IMR-90 (cell line): ENCODE data around the gene PKD2L1. TPM values are rescaled to one million over a fixed set of nuclear protein-coding genes. Genes with fewer than 3 reads are reported as not detected.

Source experiments
- ATAC-seq: fragments of 200-7000 bp; cut with Tn5 transposase; 2 replicates; pipeline ENCODE4 v1.9.1; 2020; ENCODE audit warnings: low read depth, mild to moderate bottlenecking, moderate library complexity
- BruUV-seq: library from RNA; stranded (reverse); fragments of 400-500 nt; replicated peaks from 2 replicates; lab custom pipeline; 2021; lab: Mats Ljungman, UMichigan
- CTCF ChIA-PET: fragments of 300-600 bp; formaldehyde crosslinking; extraction: SDS; loops from one replicate; lab custom pipeline; 2021; ENCODE audit warnings: antibody characterized with exemption; lab: Yijun Ruan, JAX
- POLR2A ChIA-PET: fragments of 300-600 bp; sonication (Branson Sonifier 250); formaldehyde crosslinking; loops from one replicate; lab custom pipeline; 2022; ENCODE audit warnings: antibody characterized with exemption; ENCODE audit not compliant: unreplicated experiment; lab: Charles Lee
- DNase-seq: peaks from one replicate; pipeline ENCODE4 v3.0.0; 2013
- H2AFZ ChIP-seq: replicated peaks from 2 replicates; pipeline ENCODE3; 2013; ENCODE audit warnings: low read length, mild to moderate bottlenecking; ENCODE audit not compliant: poor library complexity
- H2AK5ac ChIP-seq: 2 replicates; pipeline ENCODE4 v1.6.1; 2013; ENCODE audit warnings: low read depth, low read length, inconsistent platforms
- H2AK9ac ChIP-seq: replicated peaks from 2 replicates; pipeline ENCODE3; 2013; ENCODE audit warnings: mild to moderate bottlenecking, low read depth, low read length, moderate library complexity; ENCODE audit not compliant: poor library complexity
- H2BK120ac ChIP-seq: 2 replicates; pipeline ENCODE4 v1.6.1; 2013; ENCODE audit warnings: low read depth, low read length, inconsistent platforms
- H2BK15ac ChIP-seq: 3 replicates; pipeline ENCODE4 v1.6.1; 2013; ENCODE audit warnings: low read depth, low read length, inconsistent platforms
- H2BK20ac ChIP-seq: 2 replicates; pipeline ENCODE4 v1.6.1; 2013; ENCODE audit warnings: low read depth, mild to moderate bottlenecking, inconsistent platforms, low read length, moderate library complexity
- H2BK5ac ChIP-seq: 2 replicates; pipeline ENCODE4 v1.6.1; 2013; ENCODE audit warnings: mild to moderate bottlenecking, low read depth, low read length, inconsistent platforms; ENCODE audit not compliant: poor library complexity, severe bottlenecking
- H3K14ac ChIP-seq: replicated peaks from 2 replicates; pipeline ENCODE4 v1.6.1; 2013; ENCODE audit warnings: low read depth, low read length, inconsistent platforms
- H3K18ac ChIP-seq: 2 replicates; pipeline ENCODE4 v1.6.1; 2013; ENCODE audit warnings: low read depth, low read length, control low read depth
- H3K23ac ChIP-seq: 2 replicates; pipeline ENCODE4 v1.6.1; 2013; ENCODE audit warnings: low read depth, low read length, inconsistent platforms
- H3K27ac ChIP-seq: 2 replicates; pipeline ENCODE4 v1.5.1; 2013; ENCODE audit warnings: mild to moderate bottlenecking, control low read depth, low read length; ENCODE audit not compliant: insufficient read depth
- H3K27me3 ChIP-seq: 2 replicates; pipeline ENCODE4 v1.6.1; 2013; ENCODE audit warnings: low read length; ENCODE audit not compliant: control insufficient read depth, insufficient read depth
- H3K36me3 ChIP-seq: 2 replicates; pipeline ENCODE4 v1.6.1; 2013; ENCODE audit warnings: low read length, mixed read lengths; ENCODE audit not compliant: control insufficient read depth, insufficient read depth
- H3K4ac ChIP-seq: 2 replicates; pipeline ENCODE4 v1.6.1; 2013; ENCODE audit warnings: low read depth, low read length, inconsistent platforms
- H3K4me1 ChIP-seq: 2 replicates; pipeline ENCODE4 v1.6.1; 2013; ENCODE audit warnings: low read length, mixed read lengths; ENCODE audit not compliant: control insufficient read depth, insufficient read depth
- H3K4me2 ChIP-seq: 2 replicates; pipeline ENCODE4 v1.6.1; 2013; ENCODE audit warnings: low read depth, mild to moderate bottlenecking, control low read depth, low read length, moderate library complexity
- H3K4me3 ChIP-seq: 2 replicates; pipeline ENCODE4 v1.5.1; 2013; ENCODE audit warnings: low read depth, mild to moderate bottlenecking, control low read depth, low read length, moderate library complexity; ENCODE audit not compliant: insufficient read depth
- H3K56ac ChIP-seq: 2 replicates; pipeline ENCODE4 v1.6.1; 2013; ENCODE audit warnings: low read length, inconsistent platforms; ENCODE audit not compliant: insufficient read depth; ENCODE audit errors: extremely low read depth
- H3K79me1 ChIP-seq, 2 experiments: 2 replicates each; pipeline ENCODE4 v1.6.1; 2013; ENCODE audit warnings: low read length in 2 of 2, inconsistent platforms in 1 of 2, low read depth in 1 of 2
- H3K9ac ChIP-seq: 2 replicates; pipeline ENCODE4 v1.6.1; 2013; ENCODE audit warnings: low read depth, low read length, control low read depth
- H3K9me1 ChIP-seq: 2 replicates; pipeline ENCODE4 v1.6.1; 2013; ENCODE audit warnings: low read length, inconsistent platforms; ENCODE audit not compliant: insufficient read depth
- H3K9me3 ChIP-seq: 2 replicates; pipeline ENCODE4 v1.6.1; 2013; ENCODE audit warnings: low read length; ENCODE audit not compliant: control insufficient read depth, insufficient read depth
- H4K20me1 ChIP-seq: 2 replicates; pipeline ENCODE4 v1.6.1; 2013; ENCODE audit warnings: low read length, inconsistent platforms; ENCODE audit not compliant: insufficient read depth
- H4K5ac ChIP-seq: 2 replicates; pipeline ENCODE4 v1.6.1; 2013; ENCODE audit warnings: mild to moderate bottlenecking, low read depth, low read length, control low read depth
- H4K8ac ChIP-seq, 2 experiments: 2 replicates each; pipeline ENCODE4 v1.6.1; 2013; ENCODE audit warnings: low read depth in 2 of 2, low read length in 2 of 2, control low read depth in 1 of 2, inconsistent platforms in 1 of 2
- H4K91ac ChIP-seq: 2 replicates; pipeline ENCODE4 v1.6.1; 2013; ENCODE audit warnings: low read depth, low read length, inconsistent platforms; ENCODE audit not compliant: insufficient read depth
- BHLHE40 ChIP-seq: fragments of 150-350 bp; IDR thresholded peaks from 2 replicates; pipeline ENCODE4 v1.6.1; 2016; ENCODE audit warnings: mild to moderate bottlenecking, low read depth, low read length
- CEBPB ChIP-seq: IDR thresholded peaks from 2 replicates; pipeline ENCODE4 v1.6.1; 2012; ENCODE audit warnings: low read depth, low read length, improper control_type of control experiment
- CHD1 ChIP-seq: IDR thresholded peaks from 2 replicates; pipeline ENCODE4 v1.6.1; 2012; ENCODE audit warnings: low read depth, low read length, improper control_type of control experiment
- FOS ChIP-seq: fragments of 150-350 bp; IDR thresholded peaks from 2 replicates; pipeline ENCODE4 v1.6.1; 2016; ENCODE audit warnings: low read depth, low read length
- MAFK ChIP-seq: IDR thresholded peaks from 2 replicates; pipeline ENCODE4 v1.6.1; 2012; ENCODE audit warnings: low read depth, low read length, improper control_type of control experiment
- MAZ ChIP-seq: IDR thresholded peaks from 2 replicates; pipeline ENCODE4 v1.6.1; 2012; ENCODE audit warnings: low read depth, mild to moderate bottlenecking, low read length, improper control_type of control experiment, moderate library complexity, borderline replicate concordance
- NFE2L2 ChIP-seq: fragments of 150-350 bp; IDR thresholded peaks from 2 replicates; pipeline ENCODE4 v1.6.1; 2016; ENCODE audit warnings: low read depth, mild to moderate bottlenecking, low read length
- POLR2A ChIP-seq: IDR thresholded peaks from 2 replicates; pipeline ENCODE4 v1.6.1; 2012; ENCODE audit warnings: mild to moderate bottlenecking, low read depth, low read length
- RAD21 ChIP-seq: IDR thresholded peaks from 2 replicates; pipeline ENCODE4 v1.6.1; 2012; ENCODE audit warnings: low read length, improper control_type of control experiment
- RCOR1 ChIP-seq: IDR thresholded peaks from 2 replicates; pipeline ENCODE4 v1.6.1; 2012; ENCODE audit warnings: mild to moderate bottlenecking, low read length, improper control_type of control experiment; ENCODE audit not compliant: insufficient replicate concordance
- RFX5 ChIP-seq: IDR thresholded peaks from 2 replicates; pipeline ENCODE4 v1.8.0; 2012; ENCODE audit warnings: low read depth, mild to moderate bottlenecking, low read length, moderate library complexity
- SMC3 ChIP-seq: fragments of 150-350 bp; IDR thresholded peaks from 2 replicates; pipeline ENCODE4 v1.6.1; 2016; ENCODE audit warnings: low read depth, mild to moderate bottlenecking, antibody characterized with exemption, low read length, moderate library complexity
- USF2 ChIP-seq: fragments of 150-350 bp; IDR thresholded peaks from 2 replicates; pipeline ENCODE4 v1.6.1; 2017; ENCODE audit warnings: mild to moderate bottlenecking, antibody characterized with exemption, low read length, low read depth
- WGBS, 2 experiments: methylation state at CpG; one replicate each; pipeline versions ENCODE4 v1.1.5 to v1.1.7; 2013; ENCODE audit warnings: missing lambda C conversion rate in 2 of 2; ENCODE audit not compliant: insufficient read length in 1 of 2; ENCODE audit errors: extremely low coverage in 2 of 2; 5-methylcytosine and 5-hydroxymethylcytosine counted together
- dilution Hi-C: fragments of 300-500 bp; cut with HindIII; formaldehyde crosslinking; loops from one replicate; pipeline ENCODE4 v1.14.3; 2018; ENCODE audit warnings: low sequenced_read_pairs; ENCODE audit not compliant: unreplicated experiment
- in situ Hi-C: fragments of 300-500 bp; cut with MboI; formaldehyde crosslinking; loops from 3 replicates; pipeline ENCODE4 v1.14.3; 2019; ENCODE audit warnings: low sequenced_read_pairs, inconsistent platforms, mixed read lengths
- intact Hi-C: fragments of 100-400 bp; cut with micrococcal nuclease; formaldehyde crosslinking; loops from 2 replicates; pipeline ENCODE4 v1.10.0; 2022
- polyA plus RNA-seq, 3 experiments: library from polyadenylated mRNA; depleted of rRNA; stranded (reverse); fragments of >200 nt; gene quantifications; 2 replicates each; pipeline ENCODE4 v1.2.3, GENCODE V29; 2012; ENCODE audit warnings: low replicate concordance in 1 of 3
- total RNA-seq: library from RNA; depleted of rRNA; stranded (reverse); fragments of >200 nt; gene quantifications from 2 replicates; pipeline ENCODE4 v1.2.3, GENCODE V29; 2012
- TF ChIP-seq, protein P1 (sequence below): conservative IDR thresholded peaks from 2 replicates; pipeline ENCODE4 v1.5.1; 2012; ENCODE audit warnings: mild to moderate bottlenecking, low read depth, low read length, improper control_type of control experiment

The PKD2L1 gene
- total and polyA plus RNA-seq, 2 of the 4 experiments (the other 2 are of a cell fraction), result not detected

DNA sequence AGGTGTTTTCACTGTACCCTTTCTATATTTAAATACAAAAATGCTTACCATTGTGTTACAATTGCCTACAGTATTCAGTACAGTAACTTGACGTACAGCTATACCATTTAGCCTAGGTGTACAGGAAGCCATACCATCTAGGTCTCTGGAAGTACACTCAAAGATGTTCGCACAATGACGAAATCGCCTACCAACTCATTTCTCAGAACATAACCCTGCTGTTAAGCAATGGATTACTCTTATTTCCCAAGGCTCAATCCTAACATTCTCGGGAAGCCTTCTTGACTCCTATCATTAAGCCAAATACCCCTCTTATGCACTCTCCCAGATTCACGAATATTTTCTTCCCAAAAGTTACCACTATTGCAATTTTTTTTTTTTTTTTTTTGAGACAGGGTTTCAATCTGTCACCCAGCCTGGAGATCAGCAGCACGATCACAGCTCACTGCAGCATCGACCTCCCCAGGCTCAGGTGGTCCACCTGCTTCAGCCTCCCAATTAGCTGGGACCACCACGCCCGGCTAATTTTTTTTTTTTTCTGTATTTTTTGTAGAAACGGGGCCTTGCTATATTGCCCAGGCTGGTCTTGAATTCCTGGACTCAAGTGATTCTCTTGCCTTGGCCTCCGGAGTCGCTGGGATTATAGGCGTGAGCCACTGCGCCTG is 64.1 kb downstream of the PKD2L1 start:
- intact Hi-C loops, result no loop called here
- ChIA-PET POLR2A (no interaction called here), CTCF (no interaction called here)
- H3K9me3 ChIP-seq, result no peaks in the 10 kb centered on the region
- no peak overlapping the region for H4K5ac ChIP-seq
- peaks cover 2% of the 10 kb centered on the region; the same call in 1 of the 2 replicates for H3K36me3 ChIP-seq
- no peak overlapping the region for H3K4me3 ChIP-seq
- H3K23ac ChIP-seq, result no peak overlapping the region
- in situ Hi-C loops, result no loop called here
- TF ChIP-seq RCOR1 (no peak), USF2 (no peak), SMC3 (no peak), FOS (no peak), RFX5 (no peak), CEBPB (no peak), CHD1 (no peak), NFE2L2 (no peak), RAD21 (no peak), POLR2A (no peak), BHLHE40 (no peak), MAFK (no peak), MAZ (no peak)
- TF ChIP-seq, protein P1, sequence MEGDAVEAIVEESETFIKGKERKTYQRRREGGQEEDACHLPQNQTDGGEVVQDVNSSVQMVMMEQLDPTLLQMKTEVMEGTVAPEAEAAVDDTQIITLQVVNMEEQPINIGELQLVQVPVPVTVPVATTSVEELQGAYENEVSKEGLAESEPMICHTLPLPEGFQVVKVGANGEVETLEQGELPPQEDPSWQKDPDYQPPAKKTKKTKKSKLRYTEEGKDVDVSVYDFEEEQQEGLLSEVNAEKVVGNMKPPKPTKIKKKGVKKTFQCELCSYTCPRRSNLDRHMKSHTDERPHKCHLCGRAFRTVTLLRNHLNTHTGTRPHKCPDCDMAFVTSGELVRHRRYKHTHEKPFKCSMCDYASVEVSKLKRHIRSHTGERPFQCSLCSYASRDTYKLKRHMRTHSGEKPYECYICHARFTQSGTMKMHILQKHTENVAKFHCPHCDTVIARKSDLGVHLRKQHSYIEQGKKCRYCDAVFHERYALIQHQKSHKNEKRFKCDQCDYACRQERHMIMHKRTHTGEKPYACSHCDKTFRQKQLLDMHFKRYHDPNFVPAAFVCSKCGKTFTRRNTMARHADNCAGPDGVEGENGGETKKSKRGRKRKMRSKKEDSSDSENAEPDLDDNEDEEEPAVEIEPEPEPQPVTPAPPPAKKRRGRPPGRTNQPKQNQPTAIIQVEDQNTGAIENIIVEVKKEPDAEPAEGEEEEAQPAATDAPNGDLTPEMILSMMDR, result no peak
- H2BK5ac ChIP-seq, result no peak overlapping the region
- H2AK5ac ChIP-seq, result no peak overlapping the region
- no peaks in the 10 kb centered on the region for H4K20me1 ChIP-seq
- no peaks in the 10 kb centered on the region for H3K27me3 ChIP-seq
- no peak overlapping the region for H2BK20ac ChIP-seq
- H2BK15ac ChIP-seq, result no peak overlapping the region
- H3K4ac ChIP-seq, result no peak overlapping the region
- no peak overlapping the region for H2AFZ ChIP-seq
- no peak overlapping the region for H3K14ac ChIP-seq
- H4K91ac ChIP-seq, result no peak overlapping the region
- BruUV-seq, result no TSS peak
- dilution Hi-C loops, result no loop called here
- H3K56ac ChIP-seq, result no peak overlapping the region
- no peak overlapping the region for H2AK9ac ChIP-seq
- DNase-seq, result no peak
- no peak overlapping the region for H2BK120ac ChIP-seq
- ATAC-seq, result no peak
- no peak overlapping the region for H4K8ac ChIP-seq
- no peaks in the 10 kb centered on the region; the same call in 1 of the 2 replicates for H3K9me1 ChIP-seq
- H3K79me1 ChIP-seq, result peaks cover 24 to 32% of the 10 kb centered on the region in 2 experiments
- 95% methylated on average over 7 of the region's 15 CpGs; no CpG with 5 or more reads in 1 of the 2 experiments for WGBS, 2 experiments
- H3K18ac ChIP-seq, result no peak overlapping the region
- H3K27ac ChIP-seq, result no peak overlapping the region
- H3K4me1 ChIP-seq, result no peaks in the 10 kb centered on the region; the same call in 1 of the 2 replicates
- peak overlapping the region; percentile 44; the same call in 1 of the 2 replicates for H3K4me2 ChIP-seq
- no peak overlapping the region for H3K9ac ChIP-seq
